HepG2 (cell line): Measurements from ENCODE around the gene C2orf74. TPM values are rescaled to one million over a fixed set of nuclear protein-coding genes. Genes with fewer than 3 reads are reported as not detected.
A peak's percentile ranks its signal among the peaks of the same experiment; 100 is the strongest.

Experiments
- IKZF1 ChIP-seq: fragments of 450-650 bp; IDR thresholded peaks from 2 replicates; pipeline ENCODE4 v1.7.1; 2016
- ISL2 ChIP-seq: sonication (generic); formaldehyde crosslinking; IDR thresholded peaks from 2 replicates; pipeline ENCODE4 v1.5.0; 2020; ENCODE audit warnings: missing genetic modification reagents
- LCORL ChIP-seq, 2 experiments: fragments of 450-650 bp in 1 of 2; sonication (generic) in 1 of 2; formaldehyde crosslinking in 1 of 2; IDR thresholded peaks; 2 replicates each; pipeline versions ENCODE4 v1.5.0 to v1.6.1; 2017 to 2020; ENCODE audit warnings: antibody characterized with exemption in 1 of 2, missing genetic modification reagents in 1 of 2
- PHB2 ChIP-seq: fragments of 450-650 bp; IDR thresholded peaks from 2 replicates; pipeline ENCODE4 v1.6.1; 2018; ENCODE audit not compliant: partially characterized antibody
- PRMT3 ChIP-seq: sonication (generic); formaldehyde crosslinking; IDR thresholded peaks from 2 replicates; pipeline ENCODE4 v1.8.1; 2022; ENCODE audit warnings: low read depth, mild to moderate bottlenecking, moderate library complexity, missing genetic modification reagents, borderline replicate concordance
- SSRP1 ChIP-seq: IDR thresholded peaks from 2 replicates; pipeline ENCODE4 v1.6.1; 2016; ENCODE audit warnings: control low read depth
- polyA plus RNA-seq, 8 experiments: library from polyadenylated mRNA; depleted of rRNA in 3 of 8; stranded (reverse) in 7 of 8; unstranded in 1 of 8; fragments of >200 nt; fragmentation: Illumina TruSeq in 4 of 8; extraction: Trizol in 4 of 8; gene quantifications; 2 replicates each; pipeline versions ENCODE4 v1.2.1 to v1.2.3, GENCODE V29; 2011 to 2016; ENCODE audit warnings: low read depth in 4 of 8, missing spikeins in 1 of 8, mixed read lengths in 1 of 8; ENCODE audit not compliant: insufficient read depth in 1 of 8
- total RNA-seq, 5 experiments: library from RNA; depleted of rRNA; stranded (reverse); fragments of >200 nt; fragmentation: Illumina TruSeq; extraction: Trizol; gene quantifications; 2 replicates each; pipeline ENCODE4 v1.2.3, GENCODE V29; 2016; ENCODE audit warnings: low read depth in 1 of 5
- TF ChIP-seq, protein P1 (sequence below): sonication (generic); formaldehyde crosslinking; IDR thresholded peaks from 2 replicates; pipeline ENCODE4 v1.8.1; 2023; ENCODE audit warnings: mild to moderate bottlenecking, missing genetic modification reagents
- TF ChIP-seq, protein P2 (sequence below): sonication (generic); formaldehyde crosslinking; IDR thresholded peaks from 2 replicates; pipeline ENCODE4 v1.5.0; 2020; ENCODE audit warnings: missing genetic modification reagents
- TF ChIP-seq, protein P3 (sequence below): sonication (generic); formaldehyde crosslinking; IDR thresholded peaks from 2 replicates; pipeline ENCODE4 v1.5.1; 2020; ENCODE audit warnings: missing genetic modification reagents, mild to moderate bottlenecking, borderline replicate concordance

Gene C2orf74
- total and polyA plus RNA-seq, 2 of the 13 experiments (the other 11 are each of a cell fraction or from before 2014, with no cell fraction given) = 10.6 to 13.8 TPM

DNA sequence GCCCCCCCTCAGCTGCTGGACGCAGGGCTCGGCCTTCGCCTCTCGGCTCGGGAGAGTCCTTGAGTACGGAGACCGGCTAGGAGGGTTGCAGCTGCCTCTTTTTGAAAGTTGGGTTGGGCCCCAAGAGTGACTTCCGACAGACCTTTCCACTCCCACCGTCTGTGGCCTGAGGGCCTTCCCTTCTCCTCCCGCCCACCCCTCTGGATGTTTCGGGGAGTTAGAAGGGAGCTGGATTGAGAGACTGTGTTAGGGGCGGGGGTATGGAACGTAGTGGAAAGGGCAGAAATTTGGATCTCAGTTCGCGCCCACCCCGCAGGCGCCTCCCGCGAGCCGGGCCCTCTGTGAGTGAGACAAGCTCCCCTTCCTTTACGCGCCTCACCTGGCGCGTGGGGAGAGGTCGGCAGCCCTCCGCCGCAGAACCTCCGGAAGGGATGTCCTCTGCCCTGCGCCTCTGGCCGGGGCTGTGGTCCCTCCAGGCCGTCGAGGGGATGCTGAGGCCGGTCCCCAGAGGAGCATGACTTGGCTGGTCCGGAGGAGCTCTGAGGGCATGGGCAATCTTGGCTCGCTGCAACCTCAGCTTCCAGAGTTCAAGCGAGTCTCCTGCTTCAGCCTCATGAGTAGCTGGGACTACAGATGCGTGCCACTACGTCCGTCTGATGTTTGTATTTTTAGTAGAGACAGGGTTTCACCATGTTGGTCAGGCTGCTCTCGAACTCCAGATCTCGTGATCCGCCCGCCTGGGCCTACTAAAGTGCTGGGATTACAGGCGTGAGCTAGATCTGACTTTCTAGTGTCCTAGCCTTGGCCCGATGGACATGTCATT lies 15.9 kb downstream of the C2orf74 start (continued):
- TF ChIP-seq ISL2 = 0 out of 2 replicates have a peak, but pooled peaks have one; percentile 18
- peak; percentile 64; the same call in 1 of the 2 replicates for TF ChIP-seq SSRP1 (CRISPR knock-in tag)
- TF ChIP-seq, protein P1, sequence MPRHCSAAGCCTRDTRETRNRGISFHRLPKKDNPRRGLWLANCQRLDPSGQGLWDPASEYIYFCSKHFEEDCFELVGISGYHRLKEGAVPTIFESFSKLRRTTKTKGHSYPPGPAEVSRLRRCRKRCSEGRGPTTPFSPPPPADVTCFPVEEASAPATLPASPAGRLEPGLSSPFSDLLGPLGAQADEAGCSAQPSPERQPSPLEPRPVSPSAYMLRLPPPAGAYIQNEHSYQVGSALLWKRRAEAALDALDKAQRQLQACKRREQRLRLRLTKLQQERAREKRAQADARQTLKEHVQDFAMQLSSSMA (CRISPR knock-in tag) = peak; percentile 79
- no peak for TF ChIP-seq IKZF1
- TF ChIP-seq PHB2 = no peak
- peak; percentile 46; the same call in 1 of the 2 replicates for TF ChIP-seq PRMT3 (CRISPR knock-in tag)
- TF ChIP-seq, protein P2, sequence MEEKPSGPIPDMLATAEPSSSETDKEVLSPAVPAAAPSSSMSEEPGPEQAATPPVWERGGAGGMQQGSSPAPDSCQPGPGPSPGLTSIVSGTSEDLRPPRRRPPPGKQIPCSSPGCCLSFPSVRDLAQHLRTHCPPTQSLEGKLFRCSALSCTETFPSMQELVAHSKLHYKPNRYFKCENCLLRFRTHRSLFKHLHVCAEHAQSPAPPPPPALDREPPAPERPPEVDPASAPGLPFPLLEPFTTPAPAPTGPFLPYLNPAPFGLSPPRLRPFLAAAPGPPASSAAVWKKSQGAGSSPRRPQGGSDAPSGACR (CRISPR knock-in tag) = no peak
- TF ChIP-seq, protein P3, sequence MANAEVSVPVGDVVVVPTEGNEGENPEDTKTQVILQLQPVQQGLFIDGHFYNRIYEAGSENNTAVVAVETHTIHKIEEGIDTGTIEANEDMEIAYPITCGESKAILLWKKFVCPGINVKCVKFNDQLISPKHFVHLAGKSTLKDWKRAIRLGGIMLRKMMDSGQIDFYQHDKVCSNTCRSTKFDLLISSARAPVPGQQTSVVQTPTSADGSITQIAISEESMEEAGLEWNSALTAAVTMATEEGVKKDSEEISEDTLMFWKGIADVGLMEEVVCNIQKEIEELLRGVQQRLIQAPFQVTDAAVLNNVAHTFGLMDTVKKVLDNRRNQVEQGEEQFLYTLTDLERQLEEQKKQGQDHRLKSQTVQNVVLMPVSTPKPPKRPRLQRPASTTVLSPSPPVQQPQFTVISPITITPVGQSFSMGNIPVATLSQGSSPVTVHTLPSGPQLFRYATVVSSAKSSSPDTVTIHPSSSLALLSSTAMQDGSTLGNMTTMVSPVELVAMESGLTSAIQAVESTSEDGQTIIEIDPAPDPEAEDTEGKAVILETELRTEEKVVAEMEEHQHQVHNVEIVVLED (CRISPR knock-in tag) = peak; percentile 48; the same call in 1 of the 2 replicates
- no peak for TF ChIP-seq LCORL (IDR thresholded peaks at IDR 0.05)
- 0 out of 2 replicates have a peak, but pooled peaks have one; percentile 7 for TF ChIP-seq LCORL (CRISPR knock-in tag; IDR thresholded peaks at IDR 0.05)
- TF ChIP-seq, all 625 proteins: peak for 102
